B cell (primary cell): ENCODE measurements around the gene HPCAL4. TPM values are rescaled to one million over a fixed set of nuclear protein-coding genes. Genes with fewer than 3 reads are reported as not detected.
A peak's percentile ranks its signal among the peaks of the same experiment; 100 is the strongest.

Experiments
- ATAC-seq: fragments of 200-7000 bp; cut with Tn5 transposase; one replicate; pipeline ENCODE4 v1.10.0; 2021; ENCODE audit warnings: low read depth, mild to moderate bottlenecking, moderate number of reproducible peaks, moderate library complexity
- CTCF ChIA-PET: fragments of 350-600 bp; sonication (Branson Sonifier 250); formaldehyde crosslinking; loops from one replicate; lab custom pipeline; 2021; ENCODE audit warnings: antibody characterized with exemption, inconsistent platforms; lab: Charles Lee
- POLR2A ChIA-PET: fragments of 350-600 bp; sonication (Branson Sonifier 250); formaldehyde crosslinking; loops from one replicate; lab custom pipeline; 2021; ENCODE audit warnings: antibody characterized with exemption; lab: Charles Lee
- DNase-seq: peaks from one replicate; pipeline ENCODE4 v3.0.0; 2013
- H2AFZ ChIP-seq: 2 replicates; pipeline ENCODE4 v1.6.1; 2012; ENCODE audit warnings: mild to moderate bottlenecking, low read depth, low read length; ENCODE audit not compliant: insufficient read depth, poor library complexity, severe bottlenecking
- H3K27ac ChIP-seq, 2 donors: 1 replicate in 1 of 2; 2 replicates in 1 of 2; pipeline ENCODE4 v1.5.1; 2012 to 2013; ENCODE audit warnings: low read length in 2 of 2, mild to moderate bottlenecking in 2 of 2, moderate library complexity in 1 of 2
- H3K27me3 ChIP-seq, 4 experiments: fragments of 200-600 bp in 1 of 4; sonication (generic) in 1 of 4; replicated peaks in 1 of 4; 1 replicate in 2 of 4; 2 replicates in 2 of 4; pipeline versions ENCODE4 v1.6.1 to v1.7.0; 2013 to 2016; ENCODE audit warnings: low read length in 3 of 4, mild to moderate bottlenecking in 2 of 4, mixed read lengths in 1 of 4, moderate library complexity in 1 of 4; ENCODE audit not compliant: insufficient read depth in 4 of 4, control insufficient read depth in 3 of 4; ENCODE audit errors: control extremely low read depth in 1 of 4
- H3K36me3 ChIP-seq, 2 experiments: replicated peaks in 1 of 2; 1 replicate in 1 of 2; 2 replicates in 1 of 2; pipeline versions ENCODE4 v1.6.1 to v1.7.1; 2013; ENCODE audit warnings: low read length in 1 of 2; ENCODE audit not compliant: insufficient read depth in 2 of 2, control insufficient read depth in 1 of 2; ENCODE audit errors: control extremely low read depth in 1 of 2, extremely low read depth in 1 of 2
- H3K4me1 ChIP-seq, 2 donors: fragments of 200-600 bp in 1 of 2; sonication (generic) in 1 of 2; 1 replicate in 1 of 2; 2 replicates in 1 of 2; pipeline versions ENCODE4 v1.5.1 to v1.6.1; 2013 to 2017; ENCODE audit warnings: low read length in 2 of 2; ENCODE audit not compliant: control insufficient read depth in 2 of 2, insufficient read depth in 2 of 2
- H3K4me2 ChIP-seq: replicated peaks from 2 replicates; pipeline ENCODE3; 2012; ENCODE audit warnings: mild to moderate bottlenecking, low read depth, low read length; ENCODE audit not compliant: poor library complexity, severe bottlenecking
- H3K4me3 ChIP-seq, 5 experiments: fragments of 200-600 bp in 1 of 5; sonication (generic) in 1 of 5; 1 replicate in 3 of 5; 2 replicates in 2 of 5; pipeline versions ENCODE4 v1.5.1 to v1.7.0; 2011 to 2016; ENCODE audit warnings: low read length in 4 of 5, mild to moderate bottlenecking in 4 of 5, low read depth in 2 of 5, control low read depth in 1 of 5, moderate library complexity in 1 of 5; ENCODE audit not compliant: insufficient read depth in 1 of 5; ENCODE audit errors: control extremely low read depth in 1 of 5, extremely low read depth in 1 of 5
- H3K79me2 ChIP-seq: fragments of 200-600 bp; sonication (generic); one replicate; pipeline ENCODE4 v1.6.0; 2016; ENCODE audit warnings: low read length; ENCODE audit not compliant: control insufficient read depth, insufficient read depth
- H3K9ac ChIP-seq: fragments of 200-600 bp; sonication (generic); 2 replicates; pipeline ENCODE4 v1.6.1; 2017; ENCODE audit warnings: mild to moderate bottlenecking, low read length, moderate library complexity
- H3K9me3 ChIP-seq, 3 donors: one replicate each; pipeline versions ENCODE4 v1.6.1 to v1.7.1; 2013; ENCODE audit warnings: low read length in 2 of 3; ENCODE audit not compliant: control insufficient read depth in 2 of 3, insufficient read depth in 1 of 3; ENCODE audit errors: control extremely low read depth in 1 of 3
- H4K20me1 ChIP-seq: 2 replicates; pipeline ENCODE4 v1.6.0; 2012; ENCODE audit warnings: mild to moderate bottlenecking, low read length; ENCODE audit not compliant: insufficient read depth, control insufficient read depth, poor library complexity, severe bottlenecking
- H3K27ac Mint-ChIP-seq: one replicate; pipeline ENCODE4 v1.8.0; 2021; ENCODE audit warnings: mixed read lengths
- H3K27me3 Mint-ChIP-seq: one replicate; pipeline ENCODE4 v1.8.0; 2021; ENCODE audit warnings: mixed read lengths
- H3K4me1 Mint-ChIP-seq: one replicate; pipeline ENCODE4 v1.8.0; 2021; ENCODE audit warnings: mixed read lengths
- H3K4me3 Mint-ChIP-seq: one replicate; pipeline ENCODE4 v1.8.0; 2021; ENCODE audit warnings: mixed read lengths
- H3K9me3 Mint-ChIP-seq: one replicate; pipeline ENCODE4 v1.8.0; 2022; ENCODE audit warnings: mixed read lengths; ENCODE audit not compliant: insufficient read depth
- CTCF ChIP-seq: fragments of 200-600 bp; IDR thresholded peaks from one replicate; pipeline ENCODE4 v1.8.0; 2022; ENCODE audit warnings: antibody characterized with exemption, mild to moderate bottlenecking
- EZH2 ChIP-seq: IDR thresholded peaks from 2 replicates; pipeline ENCODE4 v1.6.1; 2012; ENCODE audit warnings: borderline replicate concordance, low read depth, mild to moderate bottlenecking, moderate library complexity, low read length; ENCODE audit not compliant: insufficient read depth, poor library complexity, severe bottlenecking
- WGBS: methylation state at CpG from one replicate; pipeline ENCODE4 v1.1.5; 2013; ENCODE audit warnings: missing lambda C conversion rate; ENCODE audit not compliant: insufficient coverage; 5-methylcytosine and 5-hydroxymethylcytosine counted together
- intact Hi-C: fragments of 100-400 bp; cut with micrococcal nuclease; formaldehyde crosslinking; loops from one replicate; pipeline ENCODE4 v1.10.0; 2022
- polyA plus RNA-seq: library from polyadenylated mRNA; depleted of rRNA; stranded (reverse); fragments of >200 nt; gene quantifications from 2 replicates; pipeline ENCODE4 v1.2.3, GENCODE V29; 2012
- total RNA-seq, 2 donors: library from RNA; stranded (reverse); fragments of 120-200 nt in 1 of 2; gene quantifications; 1 replicate in 1 of 2; 2 replicates in 1 of 2; pipeline versions ENCODE4 v1.2.3 to v1.2.4, GENCODE V29; 2013 to 2022

The HPCAL4 gene
- total and polyA plus RNA-seq, 2 donors (not counting 1 experiment from before 2014, with no cell fraction given) = not detected

- peak overlapping the region; percentile 53 for H3K27ac Mint-ChIP-seq
- Histone ChIP-seq H3K9me3 (no peaks in the 10 kb centered on the region), H3K79me2 (no peaks in the 10 kb centered on the region), H3K36me3 (no peaks in the 10 kb centered on the region), H3K9ac (peak overlapping the region; percentile 11), H4K20me1 (no peaks in the 10 kb centered on the region), H3K4me3 (peak overlapping the region in 2 of 5 experiments; percentile 1 to 8), H3K4me1 (peaks cover 0 to 5% of the 10 kb centered on the region in 2 donors), H3K27ac (no peak overlapping the region), H2AFZ (peak overlapping the region; percentile 32), H3K27me3 (peaks cover 0 to 37% (median 11%) of the 10 kb centered on the region in 4 experiments), H3K4me2 (no peak overlapping the region)
- no peak for TF ChIP-seq EZH2
- TF ChIP-seq CTCF = no peak
- ATAC-seq (peak; percentile 31), DNase-seq (no peak)
- H3K4me3 Mint-ChIP-seq = peak overlapping the region; percentile 79
- ChIA-PET POLR2A (no interaction called here), CTCF (no interaction called here)
- WGBS = 64% methylated on average over 13 of the region's 14 CpGs
- intact Hi-C loops = loop anchor here (10.0 kb wide), 1 partner anchor 67 kb away; no protein-coding TSS in a partner anchor
- H3K4me1 Mint-ChIP-seq = peaks cover 11% of the 10 kb centered on the region
- H3K9me3 Mint-ChIP-seq = no peaks in the 10 kb centered on the region
- H3K27me3 Mint-ChIP-seq = peaks cover 49% of the 10 kb centered on the region
Observed at GRCh38 chr1:39727932-39728317, 36.7 kb upstream of the HPCAL4 start.

- no peak overlapping the region for H3K4me2 ChIP-seq
- peak overlapping the region; percentile 32 for H2AFZ ChIP-seq
Observed at GRCh38 chr1:39727221-39727931, 36.1 kb upstream of the HPCAL4 start.

More at GRCh38 chr1:39727221-39727931, 36.1 kb upstream of the HPCAL4 start:
- intact Hi-C loops = loop anchor here (10.0 kb wide), 1 partner anchor 67 kb away; no protein-coding TSS in a partner anchor
- Mint-ChIP-seq H3K27me3 (peaks cover 49% of the 10 kb centered on the region), H3K4me3 (peak overlapping the region; percentile 79), H3K9me3 (no peaks in the 10 kb centered on the region), H3K27ac (peak overlapping the region; percentile 6), H3K4me1 (peaks cover 11% of the 10 kb centered on the region)
- no peak overlapping the region for H3K9ac ChIP-seq
- H3K9me3 ChIP-seq = no peaks in the 10 kb centered on the region
- DNase-seq (no peak), ATAC-seq (peak; percentile 10)
- H3K4me3 ChIP-seq = peak overlapping the region in 1 of 5 experiments; percentile 8
- no peaks in the 10 kb centered on the region for H4K20me1 ChIP-seq
- H3K27ac ChIP-seq = no peak overlapping the region
- peaks cover 0 to 31% (median 9%) of the 10 kb centered on the region in 4 experiments for H3K27me3 ChIP-seq
- TF ChIP-seq CTCF = no peak
- no peak for TF ChIP-seq EZH2
- POLR2A ChIA-PET = no interaction called here
- H3K79me2 ChIP-seq = no peaks in the 10 kb centered on the region
- CTCF ChIA-PET = no interaction called here
- H3K4me1 ChIP-seq = peaks cover 0 to 5% of the 10 kb centered on the region in 2 donors
- 40% methylated on average over 5 of the region's 10 CpGs for WGBS
- no peaks in the 10 kb centered on the region for H3K36me3 ChIP-seq
